HG03066 (cell line): ENCODE measurements around the gene DCC.

Source experiments
- ATAC-seq: cut with Tn5 transposase; IDR thresholded peaks from one replicate; pipeline ENCODE4 v1.9.1; 2021; ENCODE audit warnings: low read depth; ENCODE audit not compliant: unreplicated experiment

Gene DCC

DNA sequence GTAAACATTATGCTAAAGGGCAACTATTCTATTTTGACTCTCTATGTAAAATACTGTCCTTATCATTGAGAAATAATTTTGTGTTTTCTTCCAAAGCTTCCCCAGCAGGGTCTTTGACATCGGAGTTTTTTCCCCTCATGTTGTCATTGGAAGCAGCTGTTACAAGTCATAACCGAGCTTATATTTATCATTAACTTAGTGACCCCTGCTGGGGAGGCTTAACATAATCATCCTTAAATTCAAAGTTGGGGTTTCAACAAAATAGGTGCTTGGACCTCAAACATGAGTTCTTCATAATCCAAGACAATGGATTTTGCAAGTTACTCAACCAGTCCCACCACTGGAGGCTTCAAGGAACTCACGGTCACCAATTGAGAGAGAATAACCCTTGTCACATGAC, 330.9 kb downstream of the DCC start:
- no peak for ATAC-seq

DNA sequence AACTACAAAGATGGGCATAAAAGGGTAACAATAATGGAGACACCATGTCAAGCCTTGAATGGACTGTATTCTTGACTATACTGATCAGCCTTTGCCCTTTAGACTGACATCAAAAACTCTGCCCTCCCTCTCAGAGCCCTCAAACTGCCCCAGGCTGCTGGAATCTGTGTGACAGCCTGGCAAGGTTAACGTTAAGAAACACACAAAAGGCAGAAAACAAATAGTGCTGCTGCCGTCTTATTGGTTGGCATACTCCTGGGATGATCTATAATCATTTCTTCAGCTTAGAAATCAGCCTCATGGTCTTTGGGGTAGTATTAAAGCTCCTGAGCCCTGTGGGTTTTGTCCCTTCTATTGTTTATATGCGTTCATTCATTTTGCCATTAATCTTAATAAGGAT, 338.0 kb downstream of the DCC start:
- ATAC-seq: no peak

DNA sequence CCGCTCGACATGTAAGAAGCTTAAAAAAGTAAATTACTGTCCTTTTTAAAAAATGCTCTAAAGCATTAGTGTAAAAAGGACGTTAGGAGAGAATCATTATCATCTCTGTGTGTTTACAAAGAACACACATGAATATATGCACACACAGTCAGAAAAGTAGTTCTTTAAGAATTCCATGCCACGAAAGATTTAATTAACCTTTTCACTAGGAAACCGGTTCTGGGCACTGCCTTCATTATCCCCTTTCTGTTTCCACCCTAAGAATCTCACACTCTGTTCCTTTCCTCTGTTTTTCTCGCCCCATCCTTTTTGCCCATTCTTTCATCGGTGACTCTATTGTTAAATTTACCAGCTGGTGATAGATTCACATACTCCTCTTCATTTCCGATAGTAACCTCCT, 338.6 kb downstream of the DCC start:
- ATAC-seq: no peak

DNA sequence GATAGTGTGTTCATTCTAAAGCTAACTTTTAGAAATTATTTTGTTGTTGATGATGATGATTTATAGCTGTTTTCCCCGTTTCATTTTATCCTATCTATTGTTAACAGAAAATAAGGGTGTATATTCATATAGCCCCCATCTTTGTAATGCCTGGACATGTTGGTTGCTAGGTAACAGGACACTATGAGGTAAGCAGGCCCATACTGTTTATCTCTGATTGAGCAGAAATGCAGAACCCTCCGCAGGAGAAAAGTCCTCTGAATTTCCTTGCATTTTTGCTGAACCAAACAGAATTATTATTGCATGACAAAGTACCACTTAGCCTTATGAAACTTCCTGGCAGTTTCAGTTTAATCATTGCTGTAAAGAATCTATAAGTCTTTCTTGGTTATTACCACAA, 339.4 kb downstream of the DCC start:
- ATAC-seq: no peak

- ATAC-seq: no peak
Observed at GRCh38 chr18:52682260-52682659, 342.3 kb downstream of the DCC start.

DNA sequence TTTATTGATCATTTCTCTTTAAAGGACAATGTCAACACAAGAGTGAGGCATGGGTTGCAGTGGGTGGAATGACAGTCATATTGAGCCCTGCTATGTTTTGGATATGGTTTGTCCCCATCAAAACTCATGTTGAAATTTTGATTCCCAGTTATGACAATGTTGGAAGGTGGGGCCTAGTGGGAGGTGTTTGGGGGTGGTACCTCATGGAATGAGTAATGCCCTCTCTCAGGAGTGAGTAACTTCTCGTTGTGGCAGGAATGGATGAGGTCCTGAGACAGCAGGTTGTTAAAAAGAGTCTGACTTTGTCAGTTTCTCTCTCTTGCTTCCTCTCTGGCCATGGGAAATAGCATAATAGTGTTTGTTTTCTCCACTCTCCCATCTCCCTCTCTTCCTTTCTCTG, 345.3 kb downstream of the DCC start:
- no peak for ATAC-seq

DNA sequence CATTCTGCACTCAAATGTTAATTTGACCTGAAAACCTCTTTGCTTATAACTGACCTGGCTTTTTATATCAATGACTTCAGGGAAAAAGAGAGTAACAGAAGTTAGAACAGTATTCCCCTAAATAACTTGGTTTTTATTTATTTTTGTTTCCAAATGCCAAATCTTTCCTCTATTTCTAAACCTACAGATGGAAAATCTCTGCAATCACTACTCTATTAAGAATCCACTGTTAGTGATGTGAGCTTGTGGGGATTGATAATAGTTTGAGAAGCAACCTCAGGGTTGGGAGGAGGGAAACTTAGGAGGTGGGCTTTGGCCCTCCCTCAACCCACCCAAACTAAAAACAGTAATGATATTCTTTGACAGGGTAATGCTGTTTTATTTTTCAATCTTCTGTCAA, 351.8 kb downstream of the DCC start:
- ATAC-seq: no peak

GRCh38 chr18:52694804-52695203, 354.8 kb downstream of the DCC start:
- ATAC-seq: no peak

- no peak for ATAC-seq
Observed at GRCh38 chr18:52700116-52700515, 360.1 kb downstream of the DCC start.

- ATAC-seq: no peak
Observed at GRCh38 chr18:52700816-52701215, 360.8 kb downstream of the DCC start.

DNA sequence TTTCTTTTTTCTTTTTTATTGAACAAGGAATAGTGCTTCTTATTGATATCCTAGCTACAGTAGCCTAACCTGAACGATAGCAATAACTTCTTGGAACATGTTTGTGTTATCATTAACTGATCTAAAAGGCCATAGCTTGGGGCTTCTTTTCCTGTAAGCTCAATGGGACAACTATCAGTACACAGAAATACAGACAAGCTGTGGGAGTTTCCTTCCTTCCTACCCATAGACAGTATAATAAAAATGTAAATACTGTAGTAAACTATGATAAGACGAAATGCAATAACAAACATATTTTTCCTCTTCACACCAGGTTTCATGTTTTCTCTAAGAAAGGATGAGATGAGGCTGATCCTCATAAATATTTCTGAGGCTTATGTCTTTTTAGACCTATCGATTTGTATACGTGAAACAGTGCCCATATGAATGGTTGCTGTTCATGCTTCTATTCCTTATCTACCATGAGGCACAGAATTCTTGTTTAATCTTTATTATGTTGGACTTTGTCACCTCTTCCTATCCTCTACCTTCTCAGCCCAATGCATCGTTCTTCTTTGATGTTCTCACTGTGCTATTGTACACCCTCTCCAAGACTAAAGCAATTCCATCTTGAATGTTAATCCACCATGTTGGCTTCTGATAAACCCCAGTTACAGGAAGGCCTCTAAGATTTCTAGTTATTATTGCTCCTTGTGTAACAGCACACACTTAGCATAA, 361.4 kb downstream of the DCC start:
- ATAC-seq: no peak

DNA sequence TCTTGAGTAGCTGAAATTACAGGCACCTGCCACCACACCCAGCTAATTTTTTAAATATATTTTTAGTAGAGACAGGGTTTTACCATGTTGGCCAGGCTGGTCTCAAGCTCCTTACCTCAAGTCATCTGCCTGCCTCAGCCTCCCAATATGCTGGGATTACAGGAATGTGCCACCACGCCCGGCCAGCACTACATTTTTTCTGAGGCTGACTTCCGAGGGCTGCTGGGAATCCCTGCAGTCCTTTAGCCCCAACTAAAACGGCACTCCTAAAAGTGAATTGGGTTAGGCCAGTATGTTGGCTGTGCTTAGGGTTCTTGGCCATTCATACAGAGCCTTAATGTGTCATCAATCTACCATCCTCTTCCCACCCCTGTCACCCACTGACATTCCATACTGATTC, 375.4 kb downstream of the DCC start:
- ATAC-seq: no peak

DNA sequence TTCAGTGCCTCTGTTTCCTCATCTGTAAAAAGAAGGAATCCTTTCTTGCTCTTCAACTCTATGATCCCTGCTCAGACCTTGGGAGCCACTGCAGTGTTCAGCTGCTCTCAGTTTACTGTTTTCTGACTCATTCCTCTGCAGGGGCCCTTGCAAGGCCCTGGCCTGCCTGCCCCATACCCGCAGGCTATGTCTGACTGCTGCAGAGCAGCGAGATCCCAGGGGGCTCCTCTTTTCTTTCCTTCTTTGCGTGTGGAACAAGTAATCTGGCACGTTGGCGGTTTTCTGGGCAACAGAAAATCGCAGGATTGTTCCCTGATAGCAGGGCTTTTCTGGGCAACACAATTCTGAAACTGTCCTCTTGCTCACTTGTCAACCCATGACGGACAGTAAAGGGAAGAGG, 376.0 kb downstream of the DCC start:
- no peak for ATAC-seq

DNA sequence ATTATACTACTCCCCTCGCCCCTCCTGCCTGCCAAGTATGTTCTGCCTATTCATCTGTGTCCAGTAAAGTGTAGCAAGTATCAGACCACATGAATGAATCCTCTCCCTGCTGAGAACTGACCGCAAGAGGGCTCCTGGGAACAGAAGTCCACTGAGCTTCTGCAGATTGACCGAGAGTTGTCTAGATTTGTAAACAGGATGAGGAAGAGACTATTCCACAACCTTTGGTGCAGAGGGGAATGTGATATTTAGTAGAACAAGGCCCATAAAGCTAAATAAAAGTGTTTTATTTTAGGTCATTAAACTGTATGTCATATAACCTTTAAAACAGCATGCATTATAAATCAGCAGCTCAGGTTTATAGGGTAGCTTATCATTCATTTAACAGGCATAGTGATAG, 377.0 kb downstream of the DCC start:
- no peak for ATAC-seq

- no peak for ATAC-seq
Observed at GRCh38 chr18:52722904-52723303, 382.9 kb downstream of the DCC start.

- ATAC-seq: no peak
Observed at GRCh38 chr18:52723550-52723970, 383.6 kb downstream of the DCC start.

- ATAC-seq: no peak
Observed at GRCh38 chr18:52730972-52731619, 391.1 kb downstream of the DCC start.

- no peak for ATAC-seq
Observed at GRCh38 chr18:52738946-52739345, 398.9 kb downstream of the DCC start.

DNA sequence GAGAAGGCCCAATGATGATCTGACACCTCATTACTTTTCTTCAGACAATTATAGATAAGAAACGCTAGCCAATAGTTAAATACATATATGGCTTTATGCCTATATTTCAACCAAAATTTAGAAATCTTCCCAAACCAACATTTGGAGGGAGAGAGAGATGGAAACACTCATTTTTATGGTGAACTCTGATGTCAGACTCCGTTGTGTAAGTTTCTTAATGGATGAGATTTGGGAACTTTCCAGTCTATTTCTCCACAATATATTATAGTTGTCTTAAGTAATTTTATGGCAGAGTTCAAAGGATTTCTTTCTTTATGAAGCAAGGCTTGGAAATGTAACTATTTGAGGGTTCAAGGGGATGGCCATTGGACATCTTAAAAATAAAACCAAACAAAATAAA, 407.0 kb downstream of the DCC start:
- no peak for ATAC-seq

DNA sequence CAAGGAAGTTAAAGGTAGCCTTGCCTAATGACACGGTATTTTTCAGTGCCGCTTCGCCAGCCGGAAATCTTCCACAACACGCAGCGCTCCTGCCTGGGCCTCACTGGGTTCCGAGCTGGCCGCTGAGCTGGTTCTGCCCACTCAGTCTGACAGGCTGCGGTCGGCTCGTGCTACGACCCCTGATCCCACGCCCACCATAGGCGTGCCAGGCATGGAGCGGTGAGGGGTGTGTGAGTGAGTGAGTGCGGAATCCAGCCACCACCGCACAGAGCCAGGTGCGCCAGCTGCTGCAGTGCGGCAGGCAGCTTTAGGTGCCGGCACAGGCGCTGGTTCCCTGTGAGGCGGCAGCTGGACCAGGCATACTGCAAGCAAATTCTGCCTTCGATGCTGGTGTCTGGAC, 407.9 kb downstream of the DCC start:
- no peak for ATAC-seq

DNA sequence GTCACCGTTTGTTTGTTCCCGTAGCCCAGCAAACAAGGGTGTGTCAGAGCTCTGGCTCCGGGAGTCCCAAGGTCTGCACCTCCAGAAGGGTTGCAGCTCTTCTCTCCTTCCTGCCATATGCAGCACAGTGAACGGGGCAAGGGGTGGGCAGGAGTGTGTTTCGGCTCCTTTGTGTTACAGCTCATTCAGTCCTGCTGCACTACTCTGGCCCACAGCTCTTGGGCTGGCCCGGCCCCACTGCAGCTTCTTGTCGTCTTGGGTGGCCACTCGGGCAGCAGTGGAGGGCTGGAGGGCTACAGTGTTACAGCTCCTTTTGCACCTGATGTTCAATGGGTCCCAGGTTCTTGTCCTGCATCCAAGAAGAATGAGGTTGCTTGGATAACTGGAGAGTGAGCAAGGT, 408.3 kb downstream of the DCC start:
- ATAC-seq: no peak

- no peak for ATAC-seq
Observed at GRCh38 chr18:52749542-52749941, 409.5 kb downstream of the DCC start.

DNA sequence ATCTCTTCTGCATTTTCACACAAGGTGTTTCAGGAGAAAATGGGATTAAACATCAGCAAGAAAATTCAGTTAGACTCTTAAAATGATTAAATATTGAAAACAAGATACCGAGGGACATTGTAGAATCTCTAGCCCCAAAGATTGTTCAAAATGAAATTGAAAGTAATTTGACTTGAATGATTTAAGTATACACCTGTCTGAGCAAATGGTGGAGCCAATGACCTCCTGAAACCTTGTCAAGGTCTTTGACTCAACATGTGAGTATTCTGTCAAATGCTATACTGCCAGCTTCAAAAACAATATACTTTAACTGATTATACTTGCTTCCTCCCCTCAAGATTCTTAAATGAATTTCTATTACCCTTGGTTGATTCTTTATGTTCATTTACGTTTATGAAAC, 411.0 kb downstream of the DCC start:
- ATAC-seq: no peak
